ENCODE results near the gene A3GALT2.

Gene A3GALT2

GRCh38 chr1:33358795-33359503 is 38.1 kb upstream of the A3GALT2 start:
- no peak for TF ChIP-seq GATA2 (IDR thresholded peaks at IDR 0.05; ENCODE audit: low read depth, low read length)
- TF ChIP-seq GATA3 (IDR thresholded peaks at IDR 0.05; ENCODE audit: low read depth, low read length) = no peak

- no peak for TF ChIP-seq GATA2 (IDR thresholded peaks at IDR 0.05; ENCODE audit: low read depth, low read length)
- TF ChIP-seq GATA3 (IDR thresholded peaks at IDR 0.05; ENCODE audit: low read depth, low read length) = no peak
These were observed 37.4 kb upstream of the A3GALT2 start for GRCh38 chr1:33358114-33358794.

- TF ChIP-seq GATA2 (IDR thresholded peaks at IDR 0.05; ENCODE audit: low read depth, low read length) (no peak), GATA3 (IDR thresholded peaks at IDR 0.05; ENCODE audit: low read depth, low read length) (no peak)
These were observed 36.2 kb upstream of the A3GALT2 start for GRCh38 chr1:33357099-33357498.

- TF ChIP-seq GATA2 (IDR thresholded peaks at IDR 0.05; ENCODE audit: low read depth, low read length) (no peak), GATA3 (IDR thresholded peaks at IDR 0.05; ENCODE audit: low read depth, low read length) (no peak)
These were observed 33.9 kb upstream of the A3GALT2 start for GRCh38 chr1:33354707-33355316.

GRCh38 chr1:33353531-33353930 is 32.6 kb upstream of the A3GALT2 start:
- no peak for TF ChIP-seq GATA3 (IDR thresholded peaks at IDR 0.05; ENCODE audit: low read depth, low read length)

GRCh38 chr1:33351281-33351660 is 30.4 kb upstream of the A3GALT2 start:
- no peak for TF ChIP-seq GATA3 (IDR thresholded peaks at IDR 0.05; ENCODE audit: low read depth, low read length)
- TF ChIP-seq GATA2 (IDR thresholded peaks at IDR 0.05; ENCODE audit: low read depth, low read length) = no peak

GRCh38 chr1:33350611-33351280 is 29.8 kb upstream of the A3GALT2 start:
- TF ChIP-seq GATA2 (IDR thresholded peaks at IDR 0.05; ENCODE audit: low read depth, low read length) = no peak
- no peak for TF ChIP-seq GATA3 (IDR thresholded peaks at IDR 0.05; ENCODE audit: low read depth, low read length)

GRCh38 chr1:33349778-33350610 is 29.1 kb upstream of the A3GALT2 start:
- TF ChIP-seq GATA3 (IDR thresholded peaks at IDR 0.05; ENCODE audit: low read depth, low read length) (no peak), GATA2 (IDR thresholded peaks at IDR 0.05; ENCODE audit: low read depth, low read length) (no peak)

- no peak for TF ChIP-seq GATA2 (IDR thresholded peaks at IDR 0.05; ENCODE audit: low read depth, low read length)
- TF ChIP-seq GATA3 (IDR thresholded peaks at IDR 0.05; ENCODE audit: low read depth, low read length) = no peak
These were observed 28.3 kb upstream of the A3GALT2 start for GRCh38 chr1:33349081-33349759.

- TF ChIP-seq GATA2 (IDR thresholded peaks at IDR 0.05; ENCODE audit: low read depth, low read length) (no peak), GATA3 (IDR thresholded peaks at IDR 0.05; ENCODE audit: low read depth, low read length) (no peak)
These were observed 27.8 kb upstream of the A3GALT2 start for GRCh38 chr1:33348676-33349080.

GRCh38 chr1:33348194-33348593 is 27.3 kb upstream of the A3GALT2 start:
- no peak for TF ChIP-seq GATA3 (IDR thresholded peaks at IDR 0.05; ENCODE audit: low read depth, low read length)
- TF ChIP-seq GATA2 (IDR thresholded peaks at IDR 0.05; ENCODE audit: low read depth, low read length) = no peak

- no peak for TF ChIP-seq GATA3 (IDR thresholded peaks at IDR 0.05; ENCODE audit: low read depth, low read length)
- TF ChIP-seq GATA2 (IDR thresholded peaks at IDR 0.05; ENCODE audit: low read depth, low read length) = no peak
These were observed 26.7 kb upstream of the A3GALT2 start for GRCh38 chr1:33347650-33347992.

- no peak for TF ChIP-seq GATA2 (IDR thresholded peaks at IDR 0.05; ENCODE audit: low read depth, low read length)
- TF ChIP-seq GATA3 (IDR thresholded peaks at IDR 0.05; ENCODE audit: low read depth, low read length) = no peak
These were observed 26.2 kb upstream of the A3GALT2 start for GRCh38 chr1:33346927-33347649.
